OCI-M2 (cell line): ENCODE results near the gene TNFSF18.

Source experiments
- DNase-seq: peaks from one replicate; lab custom pipeline; 2025; ENCODE audit not compliant: unreplicated experiment; lab: John Stamatoyannopoulos, UW

Gene TNFSF18

GRCh38 chr1:173039626-173040025, 11.1 kb downstream of the TNFSF18 start:
- no peak for DNase-seq

- no peak for DNase-seq
Measured at GRCh38 chr1:173038875-173039554, 11.7 kb downstream of the TNFSF18 start.

DNA sequence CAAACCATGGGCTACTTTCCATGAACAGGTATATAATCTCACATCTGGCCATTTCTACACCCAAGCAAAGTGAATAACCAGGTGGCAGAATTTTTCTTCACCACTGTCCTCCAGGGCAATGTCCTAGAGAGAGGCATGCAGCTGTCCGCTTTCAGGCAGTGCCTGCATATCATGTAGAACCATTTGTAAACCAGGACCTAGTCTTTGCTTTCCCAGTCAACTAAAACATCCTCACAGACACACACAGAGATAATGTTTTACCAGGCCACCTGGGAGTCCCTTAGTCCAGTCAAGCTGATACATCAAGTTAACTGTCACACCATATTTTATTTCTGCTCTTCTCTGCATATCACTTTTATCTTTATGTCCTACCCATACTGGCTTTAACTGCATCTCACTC, 26.2 kb downstream of the TNFSF18 start:
- no peak for DNase-seq

DNA sequence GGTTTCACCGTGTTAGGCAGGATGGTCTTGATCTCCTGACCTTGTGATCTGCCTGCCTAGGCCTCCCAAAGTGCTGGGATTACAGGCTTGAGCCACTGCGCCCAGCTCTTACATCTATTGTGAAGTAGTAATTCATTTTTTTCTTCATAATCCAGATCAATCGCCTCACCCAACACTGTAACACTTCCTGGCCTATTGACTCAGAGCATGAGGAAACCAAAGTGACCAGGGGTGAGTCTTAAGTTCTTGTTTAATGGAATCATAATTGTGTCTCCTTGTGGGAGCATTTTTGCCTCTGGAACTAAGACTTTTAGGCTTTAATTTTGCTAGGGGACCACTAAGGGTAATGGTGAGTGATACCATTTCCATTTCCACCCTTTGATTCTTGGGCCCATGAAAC, 27.4 kb downstream of the TNFSF18 start:
- DNase-seq = no peak

GRCh38 chr1:173020138-173020750, 30.5 kb downstream of the TNFSF18 start:
- no peak for DNase-seq

DNA sequence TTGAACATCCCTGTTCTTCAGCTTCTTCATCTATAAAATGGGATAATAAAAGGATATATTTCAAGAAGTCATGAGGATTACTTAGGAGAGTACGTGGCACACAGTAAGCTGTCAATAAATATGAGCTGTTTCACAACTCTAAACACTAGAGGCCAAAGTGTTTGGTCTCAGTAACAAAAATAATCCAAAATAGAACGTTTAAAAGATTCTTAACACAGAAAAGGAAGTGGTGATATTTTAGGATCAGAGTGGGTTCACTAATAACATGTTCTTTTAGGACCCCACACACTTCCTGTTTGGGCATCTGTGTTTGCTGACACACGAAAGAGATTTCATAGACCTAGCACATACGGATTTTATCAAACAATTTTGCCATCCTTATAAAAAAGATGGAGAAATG, 32.9 kb downstream of the TNFSF18 start:
- no peak for DNase-seq

GRCh38 chr1:173016419-173016818, 34.3 kb downstream of the TNFSF18 start:
- DNase-seq = no peak

GRCh38 chr1:173015629-173016028, 35.1 kb downstream of the TNFSF18 start:
- no peak for DNase-seq

- DNase-seq = no peak
Measured at GRCh38 chr1:173014160-173014559, 36.6 kb downstream of the TNFSF18 start.

DNA sequence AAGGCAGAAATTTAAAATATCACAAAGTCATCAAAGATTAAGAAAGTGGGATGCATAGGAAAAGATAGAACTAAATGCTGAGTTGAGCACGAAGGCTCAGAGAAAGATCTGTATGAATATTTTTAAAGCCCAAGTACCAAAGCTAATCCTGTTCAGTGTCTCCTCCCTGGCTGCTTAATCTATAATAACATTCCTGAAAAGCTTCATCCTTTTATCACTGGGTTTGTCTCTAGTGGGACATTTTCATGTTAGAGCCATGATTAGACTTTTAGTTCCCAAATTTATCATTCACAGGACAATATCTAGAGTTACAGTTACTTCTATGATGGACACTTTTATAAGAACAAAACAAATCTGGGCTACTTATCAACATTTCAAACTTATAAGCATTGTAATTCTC, 38.6 kb downstream of the TNFSF18 start:
- no peak for DNase-seq

DNA sequence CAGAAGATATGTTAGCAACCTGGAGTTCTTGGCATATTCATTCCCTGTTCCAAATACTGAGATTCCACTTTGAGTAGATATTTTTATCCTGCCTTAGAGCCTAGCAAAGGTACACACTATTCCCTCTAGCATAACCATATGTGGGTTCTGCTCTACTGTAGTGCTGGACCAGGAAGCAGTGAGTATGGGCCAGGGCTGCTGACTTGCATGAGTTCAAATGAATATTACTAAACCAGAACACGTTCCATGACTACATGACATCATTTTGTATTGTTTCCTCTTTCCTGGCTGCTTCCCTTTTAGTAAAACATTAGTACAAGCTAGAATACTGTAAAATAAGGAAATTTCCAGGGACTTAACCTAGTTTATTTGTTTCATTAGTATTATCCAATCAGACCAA, 41.1 kb downstream of the TNFSF18 start:
- DNase-seq = no peak

- DNase-seq = no peak
Measured at GRCh38 chr1:173005196-173005864, 45.4 kb downstream of the TNFSF18 start.

DNA sequence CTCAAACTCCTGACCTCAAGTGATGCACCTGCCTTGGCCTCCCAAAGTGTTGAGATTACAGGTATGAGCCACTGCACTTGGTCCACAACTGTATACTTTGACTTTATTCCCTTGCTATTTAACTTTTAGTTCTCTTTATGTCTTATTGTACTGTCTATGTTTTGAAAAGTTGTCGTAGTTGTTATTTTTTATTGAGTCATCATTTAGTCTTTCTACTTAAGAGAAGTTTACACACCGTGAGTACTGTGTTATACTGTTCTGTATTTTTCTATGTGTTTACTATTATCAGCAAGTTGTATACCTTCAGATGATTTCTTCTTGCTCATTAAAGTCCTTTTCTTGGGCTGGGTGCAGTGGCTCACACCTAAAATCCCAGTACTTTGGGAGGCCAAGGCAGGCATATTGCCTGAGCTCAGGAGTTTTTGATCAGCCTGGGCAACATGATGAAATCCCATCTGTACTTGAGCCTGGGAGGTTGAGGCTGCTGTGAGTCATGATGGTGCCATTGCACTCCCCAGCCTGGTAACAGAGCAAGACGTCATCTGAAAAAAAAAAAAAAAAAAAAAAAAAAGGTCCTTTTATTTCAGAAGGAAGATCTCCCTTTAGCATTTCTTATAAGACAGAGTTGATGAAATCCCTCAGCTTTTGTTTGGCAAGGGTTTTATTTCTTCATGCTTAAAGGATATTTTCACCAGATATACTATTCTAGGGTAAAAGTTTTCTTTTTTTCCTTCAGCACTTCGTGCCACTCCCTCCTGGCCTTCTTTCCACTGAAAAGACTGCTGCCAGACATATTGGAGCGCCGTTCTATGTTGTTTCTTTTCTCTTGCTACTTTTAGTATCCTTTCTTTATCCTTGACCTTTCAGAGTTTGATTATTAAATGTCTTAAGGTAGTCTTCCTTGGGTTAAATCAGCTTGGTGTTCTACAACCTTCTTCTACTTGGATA, 47.6 kb downstream of the TNFSF18 start:
- no peak for DNase-seq

- DNase-seq = no peak
Measured at GRCh38 chr1:172999349-172999748, 51.4 kb downstream of the TNFSF18 start.

DNA sequence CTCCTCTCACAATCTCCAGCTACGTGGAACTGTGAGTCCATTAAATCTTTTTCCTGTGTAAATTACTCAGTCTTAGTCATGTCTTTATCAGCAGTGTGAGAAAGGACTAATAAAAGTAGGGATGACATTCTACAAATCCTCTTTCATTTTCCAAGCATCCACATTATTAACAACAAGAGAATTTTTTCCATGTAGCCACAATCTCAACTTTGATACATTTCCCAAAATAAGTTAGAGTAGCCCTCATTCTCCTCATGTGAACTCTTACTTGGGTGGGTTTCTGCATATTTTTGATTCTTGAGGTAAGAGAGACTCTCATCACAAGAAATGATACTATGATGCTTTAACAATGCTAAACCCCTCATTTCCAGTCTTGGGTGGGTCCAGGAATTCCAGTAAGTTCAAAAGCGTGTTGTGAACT, 52.8 kb downstream of the TNFSF18 start:
- DNase-seq = no peak

GRCh38 chr1:172993640-172994039, 57.1 kb downstream of the TNFSF18 start:
- no peak for DNase-seq

- DNase-seq = no peak
Measured at GRCh38 chr1:172991674-172992400, 58.9 kb downstream of the TNFSF18 start.

GRCh38 chr1:172990598-172991215, 60.0 kb downstream of the TNFSF18 start:
- no peak for DNase-seq
